GM10266 (cell line): ENCODE measurements around the gene TVP23A.
A peak's percentile ranks its signal among the peaks of the same experiment; 100 is the strongest.
"Not testable (repeated sequence)": the region's sequence is repeated elsewhere in the genome, so short reads cannot be mapped to it uniquely, and the experiment has no call there.

Experiments
- DNase-seq: peaks from one replicate; pipeline ENCODE4 v3.0.0; 2012; ENCODE audit errors: extremely low spot score
- TF ChIP-seq, protein P1 (sequence below): IDR thresholded peaks from 2 replicates; pipeline ENCODE4 v1.5.1; 2012; ENCODE audit warnings: mild to moderate bottlenecking, low read depth; ENCODE audit not compliant: control insufficient read depth, insufficient read depth; ENCODE audit errors: missing control alignments

TVP23A gene

DNA sequence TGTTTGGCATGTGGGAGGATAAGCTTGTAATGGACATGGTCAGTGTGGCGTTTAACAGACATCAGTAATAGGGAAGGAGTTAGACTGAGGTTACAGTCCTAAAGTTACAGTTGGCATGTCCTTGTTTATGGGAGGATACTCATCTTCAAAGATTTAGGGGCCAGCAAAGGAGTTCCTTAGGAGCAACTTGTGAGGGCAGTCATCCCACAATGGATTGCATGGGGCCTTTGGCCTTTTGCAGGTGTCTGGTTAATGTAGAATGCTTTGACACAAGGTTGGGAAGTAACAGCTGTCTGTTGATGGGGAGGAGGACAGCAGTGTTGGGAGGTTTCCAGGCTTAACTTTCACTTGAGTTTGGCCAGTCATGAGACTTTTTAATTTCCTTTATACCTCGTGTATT lies 72.8 kb downstream of the TVP23A start:
- TF ChIP-seq, protein P1, sequence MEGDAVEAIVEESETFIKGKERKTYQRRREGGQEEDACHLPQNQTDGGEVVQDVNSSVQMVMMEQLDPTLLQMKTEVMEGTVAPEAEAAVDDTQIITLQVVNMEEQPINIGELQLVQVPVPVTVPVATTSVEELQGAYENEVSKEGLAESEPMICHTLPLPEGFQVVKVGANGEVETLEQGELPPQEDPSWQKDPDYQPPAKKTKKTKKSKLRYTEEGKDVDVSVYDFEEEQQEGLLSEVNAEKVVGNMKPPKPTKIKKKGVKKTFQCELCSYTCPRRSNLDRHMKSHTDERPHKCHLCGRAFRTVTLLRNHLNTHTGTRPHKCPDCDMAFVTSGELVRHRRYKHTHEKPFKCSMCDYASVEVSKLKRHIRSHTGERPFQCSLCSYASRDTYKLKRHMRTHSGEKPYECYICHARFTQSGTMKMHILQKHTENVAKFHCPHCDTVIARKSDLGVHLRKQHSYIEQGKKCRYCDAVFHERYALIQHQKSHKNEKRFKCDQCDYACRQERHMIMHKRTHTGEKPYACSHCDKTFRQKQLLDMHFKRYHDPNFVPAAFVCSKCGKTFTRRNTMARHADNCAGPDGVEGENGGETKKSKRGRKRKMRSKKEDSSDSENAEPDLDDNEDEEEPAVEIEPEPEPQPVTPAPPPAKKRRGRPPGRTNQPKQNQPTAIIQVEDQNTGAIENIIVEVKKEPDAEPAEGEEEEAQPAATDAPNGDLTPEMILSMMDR = no peak

DNA sequence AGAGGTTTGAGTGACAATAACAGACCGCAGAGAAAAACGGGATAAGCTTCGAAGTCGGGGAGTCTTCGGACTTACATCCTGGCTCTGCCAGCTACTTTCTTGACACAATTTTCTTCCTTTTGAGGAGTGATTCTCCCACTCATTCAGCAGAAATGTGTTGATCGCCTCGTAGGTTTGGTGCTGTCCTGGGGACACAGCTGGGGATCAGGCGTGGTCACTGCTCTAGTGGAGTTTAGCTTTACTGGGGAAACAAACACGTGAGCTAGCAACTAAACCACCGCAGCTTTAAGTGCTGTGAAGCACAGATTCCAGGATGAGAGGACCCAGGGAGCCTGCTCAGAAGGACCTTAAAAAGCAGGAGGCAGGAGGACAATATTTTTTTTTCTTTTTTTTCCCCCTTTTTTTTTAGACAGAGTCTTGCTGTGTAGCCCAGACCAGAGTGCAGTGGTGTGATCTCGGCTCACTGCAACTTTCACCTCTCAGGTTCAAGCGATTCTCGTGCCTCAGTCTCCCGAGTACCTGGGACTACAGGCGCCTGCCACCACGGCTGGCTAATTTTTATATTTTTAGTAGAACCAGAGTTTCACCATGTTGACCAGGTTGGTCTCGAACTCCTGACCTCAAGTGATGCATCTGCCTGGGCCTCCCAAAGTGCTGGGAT lies 74.1 kb downstream of the TVP23A start:
- TF ChIP-seq, protein P1 = no peak
- DNase-seq = no peak

More for the DNA sequence above, 72.8 kb downstream of the TVP23A start:
- no peak for DNase-seq

DNA sequence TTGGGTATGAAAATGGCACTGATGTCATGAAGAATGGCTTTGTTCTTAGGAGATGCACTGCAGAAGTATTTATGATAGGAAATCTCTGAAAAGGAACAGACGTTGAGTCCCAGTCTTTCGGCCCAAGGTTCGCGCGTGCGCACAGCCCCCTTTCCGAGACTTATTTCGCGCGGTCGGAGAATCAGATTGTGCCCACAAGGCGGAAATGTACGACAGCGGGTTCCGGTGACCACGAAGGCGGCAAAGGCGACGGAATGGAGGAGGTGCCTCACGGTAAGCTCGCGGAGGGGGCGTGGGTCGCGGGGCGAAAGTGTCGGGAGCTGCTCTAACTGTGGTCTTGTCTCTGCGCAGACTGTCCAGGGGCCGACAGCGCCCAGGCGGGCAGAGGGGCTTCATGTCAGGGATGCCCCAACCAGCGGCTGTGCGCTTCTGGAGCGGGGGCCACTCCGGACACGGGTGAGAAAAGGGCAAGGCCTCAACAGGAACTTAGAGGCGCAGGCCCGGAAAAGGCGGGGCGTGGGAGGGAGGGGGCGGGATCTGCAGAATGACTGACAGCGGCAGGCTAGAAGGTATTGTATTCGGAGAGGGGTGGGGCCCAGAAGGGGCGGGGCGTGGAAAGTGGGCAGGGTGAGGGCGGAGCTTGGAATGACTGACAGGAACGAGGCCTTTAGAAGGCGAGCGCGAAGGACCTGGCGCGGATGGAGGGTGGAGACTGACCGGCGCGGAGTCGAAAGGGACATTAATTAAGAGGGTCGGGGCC lies 74.8 kb downstream of the TVP23A start, which contains the start of gene NUBP1:
NUBP1 (plus strand) TSS at position 233 of the 760 bp plus-strand sequence; CDS start at position 255, 22 bp downstream.
- TF ChIP-seq, protein P1 = no peak
- DNase-seq = peak; percentile 94

GRCh38 chr16:10743227-10743609 lies 75.4 kb downstream of the TVP23A start:
- no peak for DNase-seq

GRCh38 chr16:10741844-10742243 lies 76.8 kb downstream of the TVP23A start:
- TF ChIP-seq, protein P1 = no peak
- DNase-seq = no peak

More at GRCh38 chr16:10743227-10743609, 75.4 kb downstream of the TVP23A start:
- TF ChIP-seq, protein P1 = no peak

- not testable (repeated sequence) for DNase-seq
These were observed 77.3 kb downstream of the TVP23A start for GRCh38 chr16:10741249-10741648.

DNA sequence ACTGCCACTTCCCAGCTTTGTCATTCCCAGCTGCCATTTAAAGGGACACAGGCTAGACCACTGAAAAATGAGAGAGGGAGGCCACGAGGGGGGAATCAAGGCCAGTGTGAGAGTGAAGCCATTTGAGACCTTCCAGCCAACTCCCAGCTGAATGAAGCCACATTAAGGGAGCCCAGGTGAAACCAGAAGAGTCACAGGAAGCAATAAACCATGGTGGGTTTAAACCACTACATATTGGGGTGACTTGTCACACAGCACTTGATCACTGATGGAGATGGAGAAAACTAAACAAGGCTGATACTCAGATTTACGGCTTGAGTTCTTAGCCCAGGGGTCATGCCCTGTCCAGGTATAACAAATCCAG lies 77.8 kb downstream of the TVP23A start:
- DNase-seq = no peak
- TF ChIP-seq, protein P1 = no peak
